Upper lobe of right lung (tissue), 1 donor: ENCODE data around the gene CISD2. TPM values are rescaled to one million over a fixed set of nuclear protein-coding genes. Genes with fewer than 3 reads are reported as not detected.

Experiments used
- ATAC-seq: fragments of 200-7000 bp; cut with Tn5 transposase; one replicate; pipeline ENCODE4 v1.9.1; 2020; ENCODE audit warnings: mild to moderate bottlenecking, moderate library complexity
- DNase-seq: peaks from one replicate; pipeline ENCODE4 v3.0.0-alpha.2; 2020
- H3K27ac ChIP-seq: fragments of 200-600 bp; one replicate; pipeline ENCODE4 v1.8.0; 2022
- H3K27me3 ChIP-seq: fragments of 200-600 bp; one replicate; pipeline ENCODE4 v1.8.0; 2022; ENCODE audit warnings: mild to moderate bottlenecking
- H3K36me3 ChIP-seq: fragments of 200-600 bp; one replicate; pipeline ENCODE4 v1.8.0; 2022
- H3K4me1 ChIP-seq: fragments of 200-600 bp; one replicate; pipeline ENCODE4 v1.8.0; 2022
- H3K4me3 ChIP-seq: fragments of 200-600 bp; one replicate; pipeline ENCODE4 v1.8.0; 2022; ENCODE audit warnings: mild to moderate bottlenecking
- H3K9me3 ChIP-seq: fragments of 200-600 bp; one replicate; pipeline ENCODE4 v1.8.0; 2022
- CTCF ChIP-seq: fragments of 200-600 bp; IDR thresholded peaks from one replicate; pipeline ENCODE4 v1.8.0; 2022; ENCODE audit warnings: antibody characterized with exemption
- intact Hi-C: fragments of 100-400 bp; cut with DNase I; formaldehyde crosslinking; loops from one replicate; pipeline ENCODE4 v1.11.0; 2022
- total RNA-seq: library from RNA; stranded (reverse); fragmentation: NEBNext Ultra II Directional; extraction: Animal tissue kit (Norgen Biotek cat#: 25700); gene quantifications from one replicate; pipeline ENCODE4 v1.2.1, GENCODE V29; 2021
- donor health status: DM: no; HTN: yes; CAD: no; lungs with severe emphysema.

The CISD2 gene
- total RNA-seq, 1 donor from 2014 or later, result 24.7 TPM

DNA sequence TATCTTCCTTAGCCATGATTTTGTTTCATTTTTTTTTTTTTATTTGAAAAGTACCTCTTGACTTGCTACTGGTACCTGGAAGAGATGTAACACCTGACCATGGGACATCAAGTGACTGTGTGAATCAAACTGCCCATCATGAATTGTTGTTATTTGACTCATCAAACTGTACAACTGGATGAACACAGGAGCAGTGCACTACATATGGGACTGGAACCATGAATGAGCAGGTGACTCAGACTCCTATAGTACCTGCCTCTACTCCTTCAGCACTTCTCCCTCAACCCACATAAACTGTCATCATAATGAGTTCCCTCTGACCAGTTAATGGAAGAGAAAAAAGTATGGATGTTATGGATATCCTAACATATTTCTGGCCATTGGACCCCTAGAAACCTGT lies 25.5 kb upstream of the CISD2 start:
- H3K4me1 ChIP-seq, result no peaks in the 10 kb centered on the region
- H3K4me3 ChIP-seq, result no peak overlapping the region
- intact Hi-C loops, result no loop called here
- no peak for TF ChIP-seq CTCF
- ATAC-seq (no peak), DNase-seq (no peak)
- H3K27me3 ChIP-seq, result no peaks in the 10 kb centered on the region
- no peak overlapping the region for H3K27ac ChIP-seq
- H3K36me3 ChIP-seq, result no peaks in the 10 kb centered on the region
- H3K9me3 ChIP-seq, result no peaks in the 10 kb centered on the region

- H3K27me3 ChIP-seq, result no peaks in the 10 kb centered on the region
- H3K27ac ChIP-seq, result no peak overlapping the region
- no peak overlapping the region for H3K4me3 ChIP-seq
- ATAC-seq (no peak), DNase-seq (no peak)
- no peak for TF ChIP-seq CTCF
- no peaks in the 10 kb centered on the region for H3K36me3 ChIP-seq
- no peaks in the 10 kb centered on the region for H3K4me1 ChIP-seq
- H3K9me3 ChIP-seq, result no peaks in the 10 kb centered on the region
- intact Hi-C loops, result no loop called here
Measured at GRCh38 chr4:102843938-102844337, 24.9 kb upstream of the CISD2 start.

DNA sequence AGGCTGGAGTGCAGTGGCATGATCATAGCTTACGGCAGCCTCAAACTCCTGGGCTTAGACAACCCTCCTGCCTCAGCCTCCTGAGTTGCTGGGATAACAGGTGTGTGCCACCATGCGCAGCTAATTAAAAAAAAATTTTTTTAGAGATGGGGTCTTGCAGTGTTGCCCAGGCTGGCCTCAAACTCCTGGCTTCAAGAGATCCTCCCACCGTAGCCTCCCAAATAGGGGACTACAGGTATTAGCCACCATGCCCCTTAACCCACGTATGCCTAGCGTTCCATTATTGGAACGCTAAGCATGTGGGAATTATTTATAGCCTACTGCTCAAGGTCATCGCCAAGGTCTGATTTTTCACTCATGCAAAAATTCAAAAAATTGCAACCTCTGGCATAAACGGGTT lies 21.1 kb upstream of the CISD2 start:
- H3K36me3 ChIP-seq, result no peaks in the 10 kb centered on the region
- no peaks in the 10 kb centered on the region for H3K9me3 ChIP-seq
- DNase-seq, result no peak
- intact Hi-C loops, result no loop called here
- no peaks in the 10 kb centered on the region for H3K27me3 ChIP-seq
- no peak for TF ChIP-seq CTCF
- no peak overlapping the region for H3K27ac ChIP-seq
- H3K4me1 ChIP-seq, result no peaks in the 10 kb centered on the region
- no peak for ATAC-seq
- no peak overlapping the region for H3K4me3 ChIP-seq

DNA sequence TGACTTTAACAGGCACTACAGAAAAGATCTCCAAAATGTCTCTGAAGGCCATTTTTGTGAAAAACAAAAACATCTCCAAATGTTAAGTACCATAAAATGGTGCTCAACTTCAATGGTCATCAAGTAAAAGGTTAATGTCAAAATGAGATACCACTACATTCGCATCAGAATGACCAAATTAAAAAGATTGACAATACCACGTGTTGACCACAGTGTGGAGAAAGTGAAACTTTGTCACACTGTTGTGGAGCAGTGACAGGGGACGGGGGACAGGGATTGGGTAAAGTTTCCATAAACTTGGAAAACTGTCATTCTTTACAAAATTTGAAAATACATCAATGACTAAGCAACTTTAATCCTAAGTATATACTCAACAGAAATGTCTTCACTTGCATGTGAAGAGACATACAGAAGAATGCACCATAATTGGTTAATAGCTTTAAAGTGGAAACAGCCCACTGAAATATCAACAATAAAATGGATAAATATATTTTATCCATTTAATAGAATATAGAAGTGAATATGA lies 19.1 kb upstream of the CISD2 start:
- Histone ChIP-seq H3K4me1 (no peaks in the 10 kb centered on the region), H3K36me3 (no peaks in the 10 kb centered on the region), H3K9me3 (no peaks in the 10 kb centered on the region), H3K4me3 (no peak overlapping the region), H3K27me3 (no peaks in the 10 kb centered on the region), H3K27ac (no peak overlapping the region)
- TF ChIP-seq CTCF, result no peak
- intact Hi-C loops, result no loop called here
- DNase-seq (no peak), ATAC-seq (no peak)

GRCh38 chr4:102850370-102850769 lies 18.4 kb upstream of the CISD2 start:
- no peak overlapping the region for H3K4me3 ChIP-seq
- no peak for TF ChIP-seq CTCF
- ATAC-seq, result no peak
- intact Hi-C loops, result no loop called here
- H3K36me3 ChIP-seq, result no peaks in the 10 kb centered on the region
- no peak overlapping the region for H3K27ac ChIP-seq
- no peaks in the 10 kb centered on the region for H3K9me3 ChIP-seq
- no peak for DNase-seq
- H3K27me3 ChIP-seq, result no peaks in the 10 kb centered on the region
- H3K4me1 ChIP-seq, result no peaks in the 10 kb centered on the region

DNA sequence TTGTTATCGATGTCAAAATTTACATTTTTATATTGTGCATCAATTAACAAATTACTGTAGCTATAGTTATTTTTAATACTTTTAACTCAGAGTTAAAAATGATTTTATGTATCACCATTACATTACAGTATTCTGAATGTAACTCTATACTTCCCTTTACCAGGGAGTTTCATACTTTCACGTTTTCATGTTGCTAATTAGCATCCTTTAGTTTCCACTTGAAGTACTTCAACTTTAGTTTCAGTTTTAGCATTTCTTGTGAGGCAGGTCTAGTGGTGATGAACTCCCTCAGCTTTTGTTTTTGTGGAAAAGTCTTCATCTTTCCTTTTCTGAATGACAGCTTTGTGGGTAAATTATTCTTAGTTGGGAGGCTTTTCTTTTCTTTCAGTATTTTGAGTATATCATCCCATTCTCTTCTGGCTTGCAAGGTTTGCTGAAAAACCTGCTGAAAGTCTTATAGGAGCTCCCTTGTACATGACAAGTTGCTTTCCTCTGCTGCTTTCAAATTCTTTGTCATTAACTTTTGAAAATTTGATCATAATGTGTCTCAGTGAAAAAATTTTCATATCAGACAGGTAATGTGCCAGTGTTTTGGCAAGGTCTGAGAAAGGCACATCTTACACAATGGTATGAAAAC lies 9.8 kb upstream of the CISD2 start:
- H3K27ac ChIP-seq, result no peak overlapping the region
- H3K9me3 ChIP-seq, result no peaks in the 10 kb centered on the region
- ATAC-seq (no peak), DNase-seq (no peak)
- H3K27me3 ChIP-seq, result no peaks in the 10 kb centered on the region
- no peak for TF ChIP-seq CTCF
- no peaks in the 10 kb centered on the region for H3K4me1 ChIP-seq
- intact Hi-C loops, result no loop called here
- no peaks in the 10 kb centered on the region for H3K36me3 ChIP-seq
- H3K4me3 ChIP-seq, result no peak overlapping the region
